Lower leg skin (tissue), 4 donors: Measurements from ENCODE around the gene MBNL3. TPM values are rescaled to one million over a fixed set of nuclear protein-coding genes. Genes with fewer than 3 reads are reported as not detected.

Experiments
- DNase-seq, 2 donors: peaks; one replicate each; pipeline ENCODE4 v3.0.0-alpha.2; 2019; ENCODE audit warnings: low spot score in 2 of 2
- H3K4me3 ChIP-seq: fragments of 200-600 bp; sonication (generic); 2 replicates; pipeline ENCODE4 v1.5.1; 2017; ENCODE audit warnings: mild to moderate bottlenecking, low read depth; ENCODE audit not compliant: poor library complexity, severe bottlenecking
- POLR2A ChIP-seq, 2 donors: fragments of 450-650 bp; IDR thresholded peaks; one replicate each; pipeline ENCODE4 v1.6.1; 2016 to 2017; ENCODE audit warnings: antibody characterized with exemption in 2 of 2, mild to moderate bottlenecking in 1 of 2, moderate library complexity in 1 of 2
- WGBS, 2 donors: methylation state at CpG; one replicate each; pipeline ENCODE4 v1.1.5; 2018; 5-methylcytosine and 5-hydroxymethylcytosine counted together
- intact Hi-C: fragments of 100-400 bp; cut with DNase I; formaldehyde crosslinking; loops from one replicate; pipeline ENCODE4 v1.15.0; 2023; ENCODE audit warnings: low total_unique reads
- total RNA-seq, 4 donors: library from RNA; depleted of rRNA; stranded (reverse); fragments of >200 nt; gene quantifications; one replicate each; pipeline ENCODE4 v1.1.0, GENCODE V29; 2016
- TF ChIP-seq, protein P1 (sequence below), 3 donors: fragments of 450-650 bp; IDR thresholded peaks; one replicate each; pipeline ENCODE4 v1.5.1; 2016; ENCODE audit warnings: antibody characterized with exemption in 3 of 3, mild to moderate bottlenecking in 3 of 3, moderate library complexity in 2 of 3

The MBNL3 gene
- total RNA-seq, 4 donors from 2014 or later = 22.6 to 33.3 (median 27.2) TPM

DNA sequence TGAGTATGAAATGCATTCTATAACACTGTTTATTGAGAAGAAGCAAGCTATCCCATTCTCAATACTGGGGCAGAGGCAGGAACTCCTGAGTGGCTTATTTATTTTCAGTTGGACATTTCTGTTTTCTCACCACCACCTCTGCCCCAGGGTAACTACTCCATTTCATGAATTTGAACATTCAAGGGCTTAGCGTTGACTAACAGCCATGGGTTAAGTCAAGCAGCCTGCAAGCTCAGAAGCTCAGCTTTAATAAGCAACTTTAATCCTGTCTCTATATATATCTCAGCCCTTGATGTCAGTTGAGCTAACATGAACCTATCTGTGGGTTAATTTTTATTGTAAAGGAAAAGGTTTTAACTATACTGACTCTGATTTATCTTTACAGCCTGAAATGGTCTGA lies 93.8 kb downstream of the MBNL3 start:
- WGBS, 2 donors = 43 to 58% methylated on average over 1 of the region's 1 CpG
- TF ChIP-seq, protein P1, sequence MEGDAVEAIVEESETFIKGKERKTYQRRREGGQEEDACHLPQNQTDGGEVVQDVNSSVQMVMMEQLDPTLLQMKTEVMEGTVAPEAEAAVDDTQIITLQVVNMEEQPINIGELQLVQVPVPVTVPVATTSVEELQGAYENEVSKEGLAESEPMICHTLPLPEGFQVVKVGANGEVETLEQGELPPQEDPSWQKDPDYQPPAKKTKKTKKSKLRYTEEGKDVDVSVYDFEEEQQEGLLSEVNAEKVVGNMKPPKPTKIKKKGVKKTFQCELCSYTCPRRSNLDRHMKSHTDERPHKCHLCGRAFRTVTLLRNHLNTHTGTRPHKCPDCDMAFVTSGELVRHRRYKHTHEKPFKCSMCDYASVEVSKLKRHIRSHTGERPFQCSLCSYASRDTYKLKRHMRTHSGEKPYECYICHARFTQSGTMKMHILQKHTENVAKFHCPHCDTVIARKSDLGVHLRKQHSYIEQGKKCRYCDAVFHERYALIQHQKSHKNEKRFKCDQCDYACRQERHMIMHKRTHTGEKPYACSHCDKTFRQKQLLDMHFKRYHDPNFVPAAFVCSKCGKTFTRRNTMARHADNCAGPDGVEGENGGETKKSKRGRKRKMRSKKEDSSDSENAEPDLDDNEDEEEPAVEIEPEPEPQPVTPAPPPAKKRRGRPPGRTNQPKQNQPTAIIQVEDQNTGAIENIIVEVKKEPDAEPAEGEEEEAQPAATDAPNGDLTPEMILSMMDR (IDR thresholded peaks at IDR 0.05) = no peak
- TF ChIP-seq POLR2A (IDR thresholded peaks at IDR 0.05) = no peak
- intact Hi-C loops = no loop called here
- DNase-seq = no peak
- no peak overlapping the region for H3K4me3 ChIP-seq

GRCh38 chrX:132394591-132394990 lies 94.2 kb downstream of the MBNL3 start:
- TF ChIP-seq, protein P1 (IDR thresholded peaks at IDR 0.05) = no peak
- intact Hi-C loops = no loop called here

DNA sequence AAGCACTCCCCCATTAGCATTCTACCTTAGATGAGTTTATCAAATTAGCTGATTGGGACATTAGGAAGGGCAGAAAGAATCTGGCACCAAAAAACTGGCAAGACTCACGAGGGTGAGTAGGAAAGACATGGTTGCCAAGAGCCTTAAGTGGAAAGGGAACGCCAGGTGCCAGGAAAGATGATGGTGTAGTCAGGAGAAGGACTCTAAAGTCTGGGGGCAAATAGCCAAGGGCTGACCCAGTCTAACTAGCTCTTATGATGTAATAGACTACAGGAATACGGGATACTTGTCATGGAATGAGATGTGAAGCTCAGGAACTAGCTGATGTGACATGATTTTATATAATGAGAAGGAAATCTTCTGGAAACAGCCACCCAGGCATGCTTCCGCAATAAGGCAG lies 94.8 kb downstream of the MBNL3 start:
- H3K4me3 ChIP-seq = no peak overlapping the region
- 44 to 45% methylated on average over 4 of the region's 4 CpGs for WGBS, 2 donors
- TF ChIP-seq, protein P1 (IDR thresholded peaks at IDR 0.05) = no peak
- no peak for TF ChIP-seq POLR2A (IDR thresholded peaks at IDR 0.05)
- intact Hi-C loops = no loop called here
- no peak for DNase-seq

More at GRCh38 chrX:132394591-132394990, 94.2 kb downstream of the MBNL3 start:
- no peak for DNase-seq
- no peak overlapping the region for H3K4me3 ChIP-seq

DNA sequence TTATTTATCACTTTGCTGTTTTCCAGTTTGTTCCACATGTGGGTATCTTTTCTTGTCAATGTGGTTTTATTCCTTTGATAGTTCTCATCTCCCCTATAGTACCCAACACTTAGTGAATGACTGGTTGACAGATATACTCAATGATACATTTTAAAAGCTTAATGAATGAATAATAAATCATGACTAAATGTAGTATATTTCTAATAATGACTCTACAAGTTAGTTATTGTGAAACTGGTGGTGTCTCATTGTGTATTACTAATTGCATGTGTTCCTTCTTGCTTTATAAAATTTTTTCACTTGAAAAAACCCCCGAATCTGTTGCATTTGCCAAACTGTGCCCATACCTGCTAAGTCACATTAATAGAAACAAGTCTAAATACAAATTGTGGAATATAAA lies 95.4 kb downstream of the MBNL3 start:
- TF ChIP-seq, protein P1 (IDR thresholded peaks at IDR 0.05) = no peak
- no peak for TF ChIP-seq POLR2A (IDR thresholded peaks at IDR 0.05)
- WGBS, 2 donors = 64 to 67% methylated on average over 1 of the region's 1 CpG
- no peak for DNase-seq
- intact Hi-C loops = no loop called here
- no peak overlapping the region for H3K4me3 ChIP-seq

GRCh38 chrX:132393085-132393484 lies 95.8 kb downstream of the MBNL3 start:
- intact Hi-C loops = no loop called here
- DNase-seq = no peak
- TF ChIP-seq, protein P1 (IDR thresholded peaks at IDR 0.05) = no peak
- TF ChIP-seq POLR2A (IDR thresholded peaks at IDR 0.05) = no peak

DNA sequence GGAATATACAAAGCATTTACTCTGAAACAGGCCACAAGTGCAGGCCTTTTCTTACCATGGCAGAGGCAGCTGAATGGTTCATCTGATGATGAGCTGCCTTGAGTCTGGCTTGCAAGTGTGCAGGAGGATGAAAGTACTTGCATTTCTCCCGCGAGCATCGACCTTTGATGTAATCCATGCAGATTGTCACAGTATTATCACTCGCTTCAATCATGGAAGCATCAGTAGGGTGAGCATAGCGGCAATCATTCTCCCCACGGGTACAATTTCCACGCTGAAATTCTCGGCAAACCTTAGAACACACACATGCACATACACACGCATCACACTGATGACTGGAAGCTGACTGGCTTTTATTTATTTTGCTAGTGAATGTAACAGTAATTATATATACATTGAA lies 98.0 kb downstream of the MBNL3 start:
- WGBS, 2 donors = 86 to 90% methylated on average over 9 of the region's 9 CpGs
- no peak overlapping the region for H3K4me3 ChIP-seq
- DNase-seq = no peak
- intact Hi-C loops = no loop called here
- TF ChIP-seq, protein P1 (IDR thresholded peaks at IDR 0.05) = no peak
- no peak for TF ChIP-seq POLR2A (IDR thresholded peaks at IDR 0.05)

More at GRCh38 chrX:132393085-132393484, 95.8 kb downstream of the MBNL3 start:
- no peak overlapping the region for H3K4me3 ChIP-seq
